Gastrocnemius medialis (tissue), 4 donors: ENCODE measurements around the gene RNU6-7. TPM values are rescaled to one million over a fixed set of nuclear protein-coding genes. Genes with fewer than 3 reads are reported as not detected.
A peak's percentile ranks its signal among the peaks of the same experiment; 100 is the strongest.

Experiments
- ATAC-seq, 2 donors: fragments of 150-250 bp; one replicate each; pipeline ENCODE4 v1.9.1; 2016
- DNase-seq, 2 donors: peaks; one replicate each; pipeline ENCODE4 v3.0.0-alpha.2; 2019
- H3K27ac ChIP-seq, 4 donors: fragments of 200-600 bp; sonication (generic); 1 replicate in 1 of 4; 2 replicates in 3 of 4; pipeline ENCODE4 v1.5.1; 2016 to 2018; ENCODE audit warnings: mild to moderate bottlenecking in 2 of 4, moderate library complexity in 1 of 4
- H3K27me3 ChIP-seq, 3 donors: fragments of 200-600 bp; sonication (generic) in 2 of 3; 1 replicate in 1 of 3; 2 replicates in 2 of 3; pipeline versions ENCODE4 v1.5.1 to v1.6.0; 2016 to 2019; ENCODE audit warnings: mild to moderate bottlenecking in 1 of 3, moderate library complexity in 1 of 3
- H3K36me3 ChIP-seq, 2 donors: fragments of 200-600 bp; sonication (generic) in 1 of 2; one replicate each; pipeline ENCODE4 v1.5.1; 2017 to 2018
- H3K4me1 ChIP-seq, 2 donors: fragments of 200-600 bp; sonication (generic) in 1 of 2; one replicate each; pipeline ENCODE4 v1.5.1; 2016 to 2017; ENCODE audit warnings: mild to moderate bottlenecking in 2 of 2
- H3K4me3 ChIP-seq, 4 donors: fragments of 200-600 bp; sonication (generic) in 3 of 4; 1 replicate in 1 of 4; 2 replicates in 3 of 4; pipeline ENCODE4 v1.5.1; 2016 to 2019; ENCODE audit warnings: mild to moderate bottlenecking in 2 of 4
- H3K9me3 ChIP-seq, 3 donors: fragments of 200-600 bp; sonication (generic) in 2 of 3; 1 replicate in 1 of 3; 2 replicates in 2 of 3; pipeline ENCODE4 v1.5.1; 2016 to 2019
- CTCF ChIP-seq, 5 experiments: fragments of 450-650 bp in 3 of 5; fragments of 200-600 bp in 2 of 5; sonication (generic) in 2 of 5; IDR thresholded peaks in 4 of 5; conservative IDR thresholded peaks in 1 of 5; 1 replicate in 4 of 5; 2 replicates in 1 of 5; pipeline ENCODE4 v1.5.1; 2016 to 2019; ENCODE audit warnings: antibody characterized with exemption in 5 of 5, mild to moderate bottlenecking in 3 of 5, moderate library complexity in 3 of 5
- POLR2A ChIP-seq, 2 donors: fragments of 450-650 bp; IDR thresholded peaks; one replicate each; pipeline ENCODE4 v1.6.1; 2017; ENCODE audit warnings: antibody characterized with exemption in 2 of 2, mild to moderate bottlenecking in 2 of 2, moderate library complexity in 2 of 2
- in situ Hi-C, 4 donors: fragments of 200-750 bp; cut with MboI; loops; one replicate each; pipeline versions ENCODE4 v1.15.0 to v1.8.0; 2017; ENCODE audit warnings: low sequenced_read_pairs in 4 of 4
- intact Hi-C: fragments of 100-400 bp; cut with DNase I; formaldehyde crosslinking; loops from one replicate; pipeline ENCODE4 v1.15.1; 2023; ENCODE audit warnings: low total_unique reads
- total RNA-seq, 4 donors: library from RNA; depleted of rRNA; stranded (reverse); fragments of >200 nt; gene quantifications; one replicate each; pipeline versions ENCODE4 v1.1.0 to v1.2.3, GENCODE V29; 2016

Gene RNU6-7
- total RNA-seq, 4 donors from 2014 or later, result not detected

GRCh38 chr14:32225378-32225920 is 23.6 kb downstream of the RNU6-7 start:
- TF ChIP-seq CTCF (IDR thresholded peaks at IDR 0.05 in 4 of 5, conservative IDR thresholded peaks at IDR 0.05 in 1 of 5) (no peak), POLR2A (IDR thresholded peaks at IDR 0.05) (no peak)

DNA sequence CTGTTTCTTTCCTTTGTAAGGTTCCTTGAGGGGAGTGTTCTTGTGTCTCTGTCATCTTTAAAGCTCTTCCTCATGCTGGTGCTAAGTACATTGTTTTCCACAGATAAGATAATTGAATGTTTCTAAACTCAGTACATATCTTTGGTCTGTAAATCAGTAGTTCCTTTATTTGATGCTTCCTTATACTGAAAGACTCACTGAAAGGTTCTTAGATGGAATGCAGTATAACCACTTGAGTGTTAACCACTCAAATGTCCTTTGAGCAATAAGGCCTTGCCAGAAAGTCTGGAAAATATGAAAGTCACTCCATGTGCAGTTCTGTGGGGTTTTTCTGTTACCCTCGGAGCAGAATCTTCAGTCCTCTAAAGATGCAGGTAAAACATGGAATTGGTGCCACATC is 24.2 kb downstream of the RNU6-7 start:
- no peaks in the 10 kb centered on the region for H3K9me3 ChIP-seq
- intact Hi-C loops, result no loop called here
- no peaks in the 10 kb centered on the region for H3K36me3 ChIP-seq
- no peak for ATAC-seq
- H3K27ac ChIP-seq, result peak overlapping the region; percentile 51 to 70 (median 58)
- H3K4me3 ChIP-seq, result no peak overlapping the region
- TF ChIP-seq CTCF (IDR thresholded peaks at IDR 0.05 in 4 of 5, conservative IDR thresholded peaks at IDR 0.05 in 1 of 5) (no peak), POLR2A (IDR thresholded peaks at IDR 0.05) (no peak)
- no peaks in the 10 kb centered on the region for H3K27me3 ChIP-seq
- H3K4me1 ChIP-seq, result peaks cover 3 to 32% of the 10 kb centered on the region in 2 donors
- in situ Hi-C loops, result no loop called here
- no peak for DNase-seq

More at GRCh38 chr14:32225378-32225920, 23.6 kb downstream of the RNU6-7 start:
- peak overlapping the region; percentile 51 to 70 (median 58) for H3K27ac ChIP-seq
- H3K4me3 ChIP-seq, result no peak overlapping the region
- peaks cover 3 to 27% of the 10 kb centered on the region in 2 donors for H3K4me1 ChIP-seq
- ATAC-seq, result peak; percentile 17 to 45
- no peaks in the 10 kb centered on the region for H3K27me3 ChIP-seq
- no peaks in the 10 kb centered on the region for H3K36me3 ChIP-seq
- DNase-seq, result no peak
- H3K9me3 ChIP-seq, result no peaks in the 10 kb centered on the region
- in situ Hi-C loops (no loop called here), intact Hi-C loops (no loop called here)

- no peak overlapping the region for H3K27ac ChIP-seq
- DNase-seq, result no peak
- in situ Hi-C loops, result no loop called here
- peaks cover 0 to 27% of the 10 kb centered on the region in 2 donors for H3K4me1 ChIP-seq
- no peak overlapping the region for H3K4me3 ChIP-seq
- peak in 1 of 2 donors; percentile 35 for ATAC-seq
- TF ChIP-seq CTCF (IDR thresholded peaks at IDR 0.05 in 4 of 5, conservative IDR thresholded peaks at IDR 0.05 in 1 of 5), result no peak
- no peak for TF ChIP-seq POLR2A (IDR thresholded peaks at IDR 0.05)
- intact Hi-C loops, result no loop called here
- H3K9me3 ChIP-seq, result no peaks in the 10 kb centered on the region
- no peaks in the 10 kb centered on the region for H3K27me3 ChIP-seq
- no peaks in the 10 kb centered on the region for H3K36me3 ChIP-seq
Observed at GRCh38 chr14:32230181-32230580, 28.3 kb downstream of the RNU6-7 start.

- Histone ChIP-seq H3K4me3 (no peak overlapping the region), H3K27ac (peak overlapping the region in 1 of 4 donors; percentile 15), H3K9me3 (no peaks in the 10 kb centered on the region), H3K4me1 (peaks cover 0 to 24% of the 10 kb centered on the region in 2 donors), H3K27me3 (no peaks in the 10 kb centered on the region), H3K36me3 (no peaks in the 10 kb centered on the region)
- in situ Hi-C loops (no loop called here), intact Hi-C loops (no loop called here)
- TF ChIP-seq POLR2A (IDR thresholded peaks at IDR 0.05) (no peak), CTCF (IDR thresholded peaks at IDR 0.05 in 4 of 5, conservative IDR thresholded peaks at IDR 0.05 in 1 of 5) (no peak)
- no peak for DNase-seq
- no peak for ATAC-seq
Observed at GRCh38 chr14:32230695-32231280, 28.9 kb downstream of the RNU6-7 start.
